HEK293 (cell line): ENCODE measurements around the gene TPRA1.

Experiments
- CTCF ChIA-PET: fragments of 350-600 bp; formaldehyde crosslinking; extraction: SDS; loops from one replicate; lab custom pipeline; 2021; ENCODE audit warnings: antibody characterized with exemption; lab: Yijun Ruan, JAX
- POLR2A ChIA-PET: fragments of 300-600 bp; formaldehyde crosslinking; extraction: SDS; loops from one replicate; lab custom pipeline; 2020; ENCODE audit warnings: antibody characterized with exemption, inconsistent platforms; lab: Yijun Ruan, JAX
- H3K27ac ChIP-seq: fragments of 200-500 bp; sonication (Bioruptor generic); 2 replicates; pipeline ENCODE4 v1.5.1; 2014; ENCODE audit warnings: low read depth, low read length, control low read depth, inconsistent platforms; ENCODE audit errors: extremely low read depth
- H3K36me3 ChIP-seq, 2 experiments: fragments of 200-500 bp in 1 of 2; sonication (Bioruptor generic) in 1 of 2; 1 replicate in 1 of 2; 2 replicates in 1 of 2; pipeline ENCODE4 v1.5.1; 2014 to 2017; ENCODE audit warnings: inconsistent platforms in 2 of 2, low read length in 2 of 2; ENCODE audit not compliant: control insufficient read depth in 2 of 2, insufficient read depth in 1 of 2
- H3K4me1 ChIP-seq: fragments of 200-500 bp; sonication (Bioruptor generic); 2 replicates; pipeline ENCODE4 v1.5.1; 2014; ENCODE audit warnings: mild to moderate bottlenecking, low read length, inconsistent platforms; ENCODE audit not compliant: control insufficient read depth, insufficient read depth
- H3K4me3 ChIP-seq: 2 replicates; pipeline ENCODE4 v1.5.1; 2011; ENCODE audit warnings: low read depth, mild to moderate bottlenecking, control low read depth, low read length, moderate library complexity
- H3K9me3 ChIP-seq: fragments of 200-500 bp; sonication (Bioruptor generic); 2 replicates; pipeline ENCODE4 v1.5.1; 2014; ENCODE audit warnings: low read depth, low read length, inconsistent platforms; ENCODE audit not compliant: control insufficient read depth, insufficient read depth
- GLIS1 ChIP-seq: fragments of 450-650 bp; formaldehyde crosslinking; IDR thresholded peaks from 2 replicates; pipeline ENCODE4 v1.5.1; 2016; ENCODE audit warnings: missing biosample characterization, missing genetic modification characterization
- HOXA7 ChIP-seq: sonication (generic); formaldehyde crosslinking; IDR thresholded peaks from 2 replicates; pipeline ENCODE4 v1.8.1; 2022; ENCODE audit warnings: missing genetic modification reagents, borderline replicate concordance
- KLF1 ChIP-seq: fragments of 450-650 bp; formaldehyde crosslinking; IDR thresholded peaks from 2 replicates; pipeline ENCODE4 v1.5.1; 2016; ENCODE audit warnings: missing biosample characterization, missing genetic modification characterization
- ZNF112 ChIP-seq: fragments of 450-650 bp; formaldehyde crosslinking; IDR thresholded peaks from 2 replicates; pipeline ENCODE4 v1.5.0; 2017; ENCODE audit warnings: missing biosample characterization, missing genetic modification characterization
- ZNF114 ChIP-seq: fragments of 450-650 bp; formaldehyde crosslinking; IDR thresholded peaks from 2 replicates; pipeline ENCODE4 v1.5.0; 2017; ENCODE audit warnings: missing biosample characterization, missing genetic modification characterization
- ZNF121 ChIP-seq: fragments of 450-650 bp; formaldehyde crosslinking; IDR thresholded peaks from 2 replicates; pipeline ENCODE4 v1.5.1; 2016; ENCODE audit warnings: missing biosample characterization, missing genetic modification characterization
- ZNF132 ChIP-seq: fragments of 450-650 bp; formaldehyde crosslinking; IDR thresholded peaks from 2 replicates; pipeline ENCODE4 v1.5.1; 2017; ENCODE audit warnings: missing biosample characterization, missing genetic modification characterization, borderline replicate concordance
- ZNF169 ChIP-seq: fragments of 450-650 bp; formaldehyde crosslinking; IDR thresholded peaks from 2 replicates; pipeline ENCODE4 v1.5.1; 2016; ENCODE audit warnings: missing biosample characterization, missing genetic modification characterization
- ZNF221 ChIP-seq: fragments of 450-650 bp; formaldehyde crosslinking; IDR thresholded peaks from 2 replicates; pipeline ENCODE4 v1.5.1; 2017; ENCODE audit warnings: missing biosample characterization, missing genetic modification characterization, borderline replicate concordance
- ZNF37A ChIP-seq: fragments of 450-650 bp; IDR thresholded peaks from 2 replicates; pipeline ENCODE4 v1.5.1; 2018; ENCODE audit warnings: missing biosample characterization, missing genetic modification characterization
- ZNF404 ChIP-seq: fragments of 450-650 bp; formaldehyde crosslinking; IDR thresholded peaks from 2 replicates; pipeline ENCODE4 v1.5.1; 2017; ENCODE audit warnings: missing biosample characterization, missing genetic modification characterization
- ZNF433 ChIP-seq: fragments of 450-650 bp; formaldehyde crosslinking; IDR thresholded peaks from 2 replicates; pipeline ENCODE4 v1.5.1; 2016; ENCODE audit warnings: missing biosample characterization, missing genetic modification characterization, low read depth
- ZNF48 ChIP-seq: fragments of 450-650 bp; formaldehyde crosslinking; IDR thresholded peaks from 2 replicates; pipeline ENCODE4 v1.5.1; 2016; ENCODE audit warnings: missing biosample characterization, missing genetic modification characterization
- ZNF560 ChIP-seq: fragments of 450-650 bp; formaldehyde crosslinking; IDR thresholded peaks from 2 replicates; pipeline ENCODE4 v1.5.1; 2017; ENCODE audit warnings: missing biosample characterization, missing genetic modification characterization, borderline replicate concordance
- ZNF561 ChIP-seq: fragments of 450-650 bp; IDR thresholded peaks from 2 replicates; pipeline ENCODE4 v1.5.1; 2018; ENCODE audit warnings: missing biosample characterization, missing genetic modification characterization, borderline replicate concordance
- ZNF654 ChIP-seq: fragments of 450-650 bp; formaldehyde crosslinking; IDR thresholded peaks from 2 replicates; pipeline ENCODE4 v1.5.1; 2016; ENCODE audit warnings: low read depth, missing biosample characterization, missing genetic modification characterization
- ZNF776 ChIP-seq: fragments of 450-650 bp; formaldehyde crosslinking; IDR thresholded peaks from 2 replicates; pipeline ENCODE4 v1.5.0; 2017; ENCODE audit warnings: missing biosample characterization, missing genetic modification characterization, borderline replicate concordance
- TF ChIP-seq, protein P1 (sequence below): fragments of 450-650 bp; formaldehyde crosslinking; IDR thresholded peaks from 2 replicates; pipeline ENCODE4 v1.5.1; 2016; ENCODE audit warnings: missing biosample characterization, missing genetic modification characterization
- TF ChIP-seq, protein P2 (sequence below): fragments of 450-650 bp; formaldehyde crosslinking; IDR thresholded peaks from 2 replicates; pipeline ENCODE4 v1.5.1; 2017; ENCODE audit warnings: missing biosample characterization, missing genetic modification characterization
- TF ChIP-seq, protein P3 (sequence below): fragments of 450-650 bp; formaldehyde crosslinking; IDR thresholded peaks from 2 replicates; pipeline ENCODE4 v1.5.1; 2016; ENCODE audit warnings: missing biosample characterization, missing genetic modification characterization
- TF ChIP-seq, protein P4 (sequence below): fragments of 450-650 bp; formaldehyde crosslinking; IDR thresholded peaks from 2 replicates; pipeline ENCODE4 v1.5.1; 2017; ENCODE audit warnings: missing biosample characterization, missing genetic modification characterization
- TF ChIP-seq, protein P5 (sequence below): fragments of 450-650 bp; formaldehyde crosslinking; IDR thresholded peaks from 2 replicates; pipeline ENCODE4 v1.5.1; 2016; ENCODE audit warnings: missing biosample characterization, missing genetic modification characterization
- TF ChIP-seq, protein P6 (sequence below): fragments of 450-650 bp; formaldehyde crosslinking; conservative IDR thresholded peaks from 2 replicates; pipeline ENCODE4 v1.5.1; 2016; ENCODE audit warnings: low read depth, missing biosample characterization, missing genetic modification characterization

Gene TPRA1

DNA sequence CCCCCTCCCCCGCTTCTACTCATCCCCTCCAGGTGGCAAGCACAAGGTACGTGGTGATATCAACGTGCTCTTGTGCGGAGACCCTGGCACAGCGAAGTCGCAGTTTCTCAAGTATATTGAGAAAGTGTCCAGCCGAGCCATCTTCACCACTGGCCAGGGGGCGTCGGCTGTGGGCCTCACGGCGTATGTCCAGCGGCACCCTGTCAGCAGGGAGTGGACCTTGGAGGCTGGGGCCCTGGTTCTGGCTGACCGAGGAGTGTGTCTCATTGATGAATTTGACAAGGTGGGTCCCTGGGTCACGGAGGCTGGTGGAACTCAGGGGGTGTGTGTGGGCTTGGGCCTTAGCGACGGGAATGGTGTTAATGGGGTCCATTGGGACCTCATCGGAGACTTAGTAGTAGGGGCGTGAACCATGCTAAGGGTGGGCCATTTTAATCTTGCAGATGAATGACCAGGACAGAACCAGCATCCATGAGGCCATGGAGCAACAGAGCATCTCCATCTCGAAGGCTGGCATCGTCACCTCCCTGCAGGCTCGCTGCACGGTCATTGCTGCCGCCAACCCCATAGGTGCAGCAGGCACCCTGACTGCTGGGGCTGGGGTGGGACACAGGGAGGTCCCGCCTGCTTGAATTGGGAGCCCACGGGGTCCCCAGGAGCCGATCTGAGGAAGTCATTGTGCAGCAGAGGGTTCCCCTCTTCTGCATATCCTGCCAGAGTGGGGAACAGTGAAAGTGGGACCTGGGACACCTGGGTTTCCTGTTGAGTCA lies 26.5 kb upstream of the TPRA1 start:
- TF ChIP-seq ZNF404 (tag by site-specific recombination) (no peak), GLIS1 (tag by site-specific recombination) (no peak), ZNF48 (tag by site-specific recombination) (no peak), HOXA7 (CRISPR knock-in tag) (no peak), ZNF169 (tag by site-specific recombination) (no peak), ZNF561 (no peak), ZNF433 (no peak), KLF1 (tag by site-specific recombination) (no peak), ZNF37A (tag by site-specific recombination) (no peak), ZNF121 (tag by site-specific recombination) (no peak), ZNF114 (tag by site-specific recombination) (no peak), ZNF221 (tag by site-specific recombination) (no peak)
- TF ChIP-seq, protein P1, sequence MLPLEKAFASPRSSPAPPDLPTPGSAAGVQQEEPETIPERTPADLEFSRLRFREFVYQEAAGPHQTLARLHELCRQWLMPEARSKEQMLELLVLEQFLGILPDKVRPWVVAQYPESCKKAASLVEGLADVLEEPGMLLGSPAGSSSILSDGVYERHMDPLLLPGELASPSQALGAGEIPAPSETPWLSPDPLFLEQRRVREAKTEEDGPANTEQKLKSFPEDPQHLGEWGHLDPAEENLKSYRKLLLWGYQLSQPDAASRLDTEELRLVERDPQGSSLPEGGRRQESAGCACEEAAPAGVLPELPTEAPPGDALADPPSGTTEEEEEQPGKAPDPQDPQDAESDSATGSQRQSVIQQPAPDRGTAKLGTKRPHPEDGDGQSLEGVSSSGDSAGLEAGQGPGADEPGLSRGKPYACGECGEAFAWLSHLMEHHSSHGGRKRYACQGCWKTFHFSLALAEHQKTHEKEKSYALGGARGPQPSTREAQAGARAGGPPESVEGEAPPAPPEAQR (tag by site-specific recombination): no peak
- TF ChIP-seq, protein P2, sequence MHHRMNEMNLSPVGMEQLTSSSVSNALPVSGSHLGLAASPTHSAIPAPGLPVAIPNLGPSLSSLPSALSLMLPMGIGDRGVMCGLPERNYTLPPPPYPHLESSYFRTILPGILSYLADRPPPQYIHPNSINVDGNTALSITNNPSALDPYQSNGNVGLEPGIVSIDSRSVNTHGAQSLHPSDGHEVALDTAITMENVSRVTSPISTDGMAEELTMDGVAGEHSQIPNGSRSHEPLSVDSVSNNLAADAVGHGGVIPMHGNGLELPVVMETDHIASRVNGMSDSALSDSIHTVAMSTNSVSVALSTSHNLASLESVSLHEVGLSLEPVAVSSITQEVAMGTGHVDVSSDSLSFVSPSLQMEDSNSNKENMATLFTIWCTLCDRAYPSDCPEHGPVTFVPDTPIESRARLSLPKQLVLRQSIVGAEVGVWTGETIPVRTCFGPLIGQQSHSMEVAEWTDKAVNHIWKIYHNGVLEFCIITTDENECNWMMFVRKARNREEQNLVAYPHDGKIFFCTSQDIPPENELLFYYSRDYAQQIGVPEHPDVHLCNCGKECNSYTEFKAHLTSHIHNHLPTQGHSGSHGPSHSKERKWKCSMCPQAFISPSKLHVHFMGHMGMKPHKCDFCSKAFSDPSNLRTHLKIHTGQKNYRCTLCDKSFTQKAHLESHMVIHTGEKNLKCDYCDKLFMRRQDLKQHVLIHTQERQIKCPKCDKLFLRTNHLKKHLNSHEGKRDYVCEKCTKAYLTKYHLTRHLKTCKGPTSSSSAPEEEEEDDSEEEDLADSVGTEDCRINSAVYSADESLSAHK: no peak
- ChIA-PET POLR2A (interaction anchor here (1.3 kb wide), 1 partner anchor 9 kb away, joined by 3 read pairs; no protein-coding TSS in a partner anchor), CTCF (no interaction called here)
- Histone ChIP-seq H3K36me3 (peaks cover 9 to 100% of the 10 kb centered on the region in 2 experiments; a peak in 2 of 3 replicates), H3K4me1 (no peaks in the 10 kb centered on the region), H3K27ac (no peak overlapping the region), H3K9me3 (no peaks in the 10 kb centered on the region), H3K4me3 (no peak overlapping the region)

DNA sequence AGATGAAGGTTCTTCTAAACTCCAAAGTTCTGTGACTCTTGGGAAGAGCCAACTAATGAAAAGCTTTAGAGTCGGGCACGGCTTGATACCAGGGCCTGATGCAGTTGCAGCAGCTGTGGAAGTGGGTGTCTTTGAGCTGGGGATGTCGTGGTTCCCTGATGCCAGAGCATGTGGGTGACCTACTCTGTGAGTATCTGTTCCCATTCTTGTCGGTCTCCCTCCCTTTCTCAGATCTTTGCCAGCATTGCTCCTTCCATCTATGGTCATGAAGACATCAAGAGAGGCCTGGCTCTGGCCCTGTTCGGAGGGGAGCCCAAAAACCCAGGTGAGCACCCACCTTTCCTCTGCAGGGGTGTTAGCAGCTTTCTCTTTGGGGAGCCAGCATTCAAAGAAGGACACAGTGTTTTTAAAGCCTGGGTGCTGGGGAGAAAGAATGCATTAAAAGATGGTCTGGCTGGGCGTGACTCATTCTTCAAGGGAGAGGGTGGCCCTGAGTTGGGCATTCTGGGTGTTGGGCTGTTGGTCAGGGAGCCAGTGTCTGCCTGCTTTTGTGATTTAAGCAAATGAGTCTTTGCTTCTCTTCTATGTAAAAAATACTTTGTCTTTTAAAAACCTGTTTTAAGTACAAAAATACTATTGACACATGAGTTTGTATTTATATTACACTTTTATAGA lies 25.2 kb upstream of the TPRA1 start:
- no peak overlapping the region for H3K27ac ChIP-seq
- no peaks in the 10 kb centered on the region for H3K4me1 ChIP-seq
- ChIA-PET CTCF (no interaction called here), POLR2A (no interaction called here)
- no peaks in the 10 kb centered on the region for H3K9me3 ChIP-seq
- peaks cover 13 to 98% of the 10 kb centered on the region in 2 experiments for H3K36me3 ChIP-seq
- no peak overlapping the region for H3K4me3 ChIP-seq
- TF ChIP-seq ZNF654 (tag by site-specific recombination) (no peak), ZNF560 (no peak), ZNF132 (tag by site-specific recombination) (no peak), ZNF776 (tag by site-specific recombination) (no peak), ZNF112 (tag by site-specific recombination) (no peak)
- TF ChIP-seq, protein P3, sequence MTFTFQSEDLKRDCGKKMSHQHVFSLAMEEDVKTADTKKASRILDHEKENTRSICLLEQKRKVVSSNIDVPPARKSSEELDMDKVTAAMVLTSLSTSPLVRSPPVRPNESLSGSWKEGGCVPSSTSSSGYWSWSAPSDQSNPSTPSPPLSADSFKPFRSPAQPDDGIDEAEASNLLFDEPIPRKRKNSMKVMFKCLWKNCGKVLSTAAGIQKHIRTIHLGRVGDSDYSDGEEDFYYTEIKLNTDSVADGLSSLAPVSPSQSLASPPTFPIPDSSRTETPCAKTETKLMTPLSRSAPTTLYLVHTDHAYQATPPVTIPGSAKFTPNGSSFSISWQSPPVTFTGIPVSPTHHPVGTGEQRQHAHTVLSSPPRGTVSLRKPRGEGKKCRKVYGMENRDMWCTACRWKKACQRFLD (tag by site-specific recombination): no peak
- TF ChIP-seq, protein P4, sequence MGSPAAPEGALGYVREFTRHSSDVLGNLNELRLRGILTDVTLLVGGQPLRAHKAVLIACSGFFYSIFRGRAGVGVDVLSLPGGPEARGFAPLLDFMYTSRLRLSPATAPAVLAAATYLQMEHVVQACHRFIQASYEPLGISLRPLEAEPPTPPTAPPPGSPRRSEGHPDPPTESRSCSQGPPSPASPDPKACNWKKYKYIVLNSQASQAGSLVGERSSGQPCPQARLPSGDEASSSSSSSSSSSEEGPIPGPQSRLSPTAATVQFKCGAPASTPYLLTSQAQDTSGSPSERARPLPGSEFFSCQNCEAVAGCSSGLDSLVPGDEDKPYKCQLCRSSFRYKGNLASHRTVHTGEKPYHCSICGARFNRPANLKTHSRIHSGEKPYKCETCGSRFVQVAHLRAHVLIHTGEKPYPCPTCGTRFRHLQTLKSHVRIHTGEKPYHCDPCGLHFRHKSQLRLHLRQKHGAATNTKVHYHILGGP (tag by site-specific recombination): no peak
- TF ChIP-seq, protein P5, sequence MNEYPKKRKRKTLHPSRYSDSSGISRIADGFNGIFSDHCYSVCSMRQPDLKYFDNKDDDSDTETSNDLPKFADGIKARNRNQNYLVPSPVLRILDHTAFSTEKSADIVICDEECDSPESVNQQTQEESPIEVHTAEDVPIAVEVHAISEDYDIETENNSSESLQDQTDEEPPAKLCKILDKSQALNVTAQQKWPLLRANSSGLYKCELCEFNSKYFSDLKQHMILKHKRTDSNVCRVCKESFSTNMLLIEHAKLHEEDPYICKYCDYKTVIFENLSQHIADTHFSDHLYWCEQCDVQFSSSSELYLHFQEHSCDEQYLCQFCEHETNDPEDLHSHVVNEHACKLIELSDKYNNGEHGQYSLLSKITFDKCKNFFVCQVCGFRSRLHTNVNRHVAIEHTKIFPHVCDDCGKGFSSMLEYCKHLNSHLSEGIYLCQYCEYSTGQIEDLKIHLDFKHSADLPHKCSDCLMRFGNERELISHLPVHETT: no peak
- TF ChIP-seq, protein P6, sequence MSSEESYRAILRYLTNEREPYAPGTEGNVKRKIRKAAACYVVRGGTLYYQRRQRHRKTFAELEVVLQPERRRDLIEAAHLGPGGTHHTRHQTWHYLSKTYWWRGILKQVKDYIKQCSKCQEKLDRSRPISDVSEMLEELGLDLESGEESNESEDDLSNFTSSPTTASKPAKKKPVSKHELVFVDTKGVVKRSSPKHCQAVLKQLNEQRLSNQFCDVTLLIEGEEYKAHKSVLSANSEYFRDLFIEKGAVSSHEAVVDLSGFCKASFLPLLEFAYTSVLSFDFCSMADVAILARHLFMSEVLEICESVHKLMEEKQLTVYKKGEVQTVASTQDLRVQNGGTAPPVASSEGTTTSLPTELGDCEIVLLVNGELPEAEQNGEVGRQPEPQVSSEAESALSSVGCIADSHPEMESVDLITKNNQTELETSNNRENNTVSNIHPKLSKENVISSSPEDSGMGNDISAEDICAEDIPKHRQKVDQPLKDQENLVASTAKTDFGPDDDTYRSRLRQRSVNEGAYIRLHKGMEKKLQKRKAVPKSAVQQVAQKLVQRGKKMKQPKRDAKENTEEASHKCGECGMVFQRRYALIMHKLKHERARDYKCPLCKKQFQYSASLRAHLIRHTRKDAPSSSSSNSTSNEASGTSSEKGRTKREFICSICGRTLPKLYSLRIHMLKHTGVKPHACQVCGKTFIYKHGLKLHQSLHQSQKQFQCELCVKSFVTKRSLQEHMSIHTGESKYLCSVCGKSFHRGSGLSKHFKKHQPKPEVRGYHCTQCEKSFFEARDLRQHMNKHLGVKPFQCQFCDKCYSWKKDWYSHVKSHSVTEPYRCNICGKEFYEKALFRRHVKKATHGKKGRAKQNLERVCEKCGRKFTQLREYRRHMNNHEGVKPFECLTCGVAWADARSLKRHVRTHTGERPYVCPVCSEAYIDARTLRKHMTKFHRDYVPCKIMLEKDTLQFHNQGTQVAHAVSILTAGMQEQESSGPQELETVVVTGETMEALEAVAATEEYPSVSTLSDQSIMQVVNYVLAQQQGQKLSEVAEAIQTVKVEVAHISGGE (tag by site-specific recombination): no peak
